Ascending aorta (tissue), 2 donors: ENCODE measurements around the gene NACA. TPM values are rescaled to one million over a fixed set of nuclear protein-coding genes. Genes with fewer than 3 reads are reported as not detected.

Source experiments
- DNase-seq, 2 donors: peaks; one replicate each; pipeline ENCODE4 v3.0.0-alpha.2; 2019; ENCODE audit warnings: low spot score in 2 of 2
- H3K27ac ChIP-seq, 2 donors: fragments of 200-600 bp; sonication (generic); one replicate each; pipeline ENCODE4 v1.5.1; 2016 to 2017; ENCODE audit warnings: mild to moderate bottlenecking in 1 of 2
- H3K27me3 ChIP-seq: fragments of 200-600 bp; sonication (generic); one replicate; pipeline ENCODE4 v1.5.1; 2017
- H3K36me3 ChIP-seq, 2 donors: fragments of 200-600 bp; sonication (generic); one replicate each; pipeline ENCODE4 v1.5.1; 2016
- H3K4me1 ChIP-seq, 2 donors: fragments of 200-600 bp; sonication (generic); one replicate each; pipeline ENCODE4 v1.5.1; 2016 to 2017; ENCODE audit warnings: mild to moderate bottlenecking in 1 of 2
- H3K4me3 ChIP-seq, 2 donors: fragments of 200-600 bp; sonication (generic); one replicate each; pipeline ENCODE4 v1.5.1; 2016 to 2017; ENCODE audit warnings: mild to moderate bottlenecking in 1 of 2
- H3K9me3 ChIP-seq, 2 donors: fragments of 200-600 bp; sonication (generic); one replicate each; pipeline ENCODE4 v1.5.1; 2016
- intact Hi-C: fragments of 100-400 bp; cut with DNase I; formaldehyde crosslinking; loops from one replicate; pipeline ENCODE4 v1.15.1; 2023
- total RNA-seq: library from RNA; depleted of rRNA; stranded (reverse); fragments of >200 nt; gene quantifications from one replicate; pipeline ENCODE4 v1.1.0, GENCODE V29; 2016
- TF ChIP-seq, protein P1 (sequence below), 3 experiments: fragments of 200-600 bp in 2 of 3; fragments of 450-650 bp in 1 of 3; sonication (generic) in 2 of 3; IDR thresholded peaks; one replicate each; pipeline ENCODE4 v1.5.1; 2016 to 2019; ENCODE audit warnings: antibody characterized with exemption in 3 of 3, mild to moderate bottlenecking in 1 of 3, moderate library complexity in 1 of 3

The NACA gene
- total RNA-seq = 490 TPM

DNA sequence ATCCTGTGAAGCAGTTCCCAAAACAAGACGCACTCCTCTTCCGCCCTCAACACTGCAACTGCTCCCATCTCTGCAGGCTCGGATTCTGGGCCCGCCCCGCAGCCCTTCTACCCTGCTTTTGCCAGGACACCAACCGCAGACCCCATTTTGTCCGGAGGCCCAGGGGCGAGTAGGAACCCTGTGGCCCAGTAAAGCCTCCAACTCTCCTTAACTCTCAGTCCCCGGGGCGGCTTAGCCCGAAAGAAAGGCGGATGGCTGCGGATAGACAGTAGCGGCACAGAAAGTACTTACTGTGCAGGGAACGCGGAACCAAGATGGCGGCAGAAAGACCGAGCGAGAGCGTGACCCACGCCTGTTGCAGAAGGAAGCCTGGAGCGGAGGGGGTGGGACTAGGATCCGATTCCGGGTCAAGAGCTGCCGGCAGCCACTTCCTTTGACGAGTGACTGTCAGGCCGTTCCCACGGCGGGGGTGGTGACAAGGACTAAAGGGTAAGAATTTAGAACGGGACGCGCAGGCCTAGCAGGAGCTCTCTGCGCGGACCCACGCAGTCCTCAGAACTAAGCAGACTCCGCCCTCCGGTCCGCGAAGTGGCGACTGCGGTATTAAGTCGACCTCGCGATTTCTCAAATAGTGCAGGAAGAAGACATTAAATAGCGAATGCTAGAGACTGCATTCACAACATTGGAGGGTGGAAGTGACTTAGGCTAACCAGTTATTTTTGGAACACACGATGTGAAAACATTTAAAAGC lies at the start of gene NACA:
Gene NACA, minus strand, starts transcription at position 328 of the 751 bp plus-strand sequence. CDS start 778 bp downstream, outside the sequence.
- H3K36me3 ChIP-seq = peaks cover 5 to 7% of the 10 kb centered on the region in 2 donors
- peak; percentile 96 to 100 for DNase-seq
- H3K27me3 ChIP-seq = no peaks in the 10 kb centered on the region
- TF ChIP-seq, protein P1, sequence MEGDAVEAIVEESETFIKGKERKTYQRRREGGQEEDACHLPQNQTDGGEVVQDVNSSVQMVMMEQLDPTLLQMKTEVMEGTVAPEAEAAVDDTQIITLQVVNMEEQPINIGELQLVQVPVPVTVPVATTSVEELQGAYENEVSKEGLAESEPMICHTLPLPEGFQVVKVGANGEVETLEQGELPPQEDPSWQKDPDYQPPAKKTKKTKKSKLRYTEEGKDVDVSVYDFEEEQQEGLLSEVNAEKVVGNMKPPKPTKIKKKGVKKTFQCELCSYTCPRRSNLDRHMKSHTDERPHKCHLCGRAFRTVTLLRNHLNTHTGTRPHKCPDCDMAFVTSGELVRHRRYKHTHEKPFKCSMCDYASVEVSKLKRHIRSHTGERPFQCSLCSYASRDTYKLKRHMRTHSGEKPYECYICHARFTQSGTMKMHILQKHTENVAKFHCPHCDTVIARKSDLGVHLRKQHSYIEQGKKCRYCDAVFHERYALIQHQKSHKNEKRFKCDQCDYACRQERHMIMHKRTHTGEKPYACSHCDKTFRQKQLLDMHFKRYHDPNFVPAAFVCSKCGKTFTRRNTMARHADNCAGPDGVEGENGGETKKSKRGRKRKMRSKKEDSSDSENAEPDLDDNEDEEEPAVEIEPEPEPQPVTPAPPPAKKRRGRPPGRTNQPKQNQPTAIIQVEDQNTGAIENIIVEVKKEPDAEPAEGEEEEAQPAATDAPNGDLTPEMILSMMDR (IDR thresholded peaks at IDR 0.05) = no peak
- peak within 1 kb of the TSS; percentile 89 to 90 for H3K27ac ChIP-seq
- no peaks in the 10 kb centered on the region for H3K9me3 ChIP-seq
- peaks cover 0 to 26% of the 10 kb centered on the region in 2 donors for H3K4me1 ChIP-seq
- peak within 1 kb of the TSS; percentile 72 to 84 for H3K4me3 ChIP-seq
- intact Hi-C loops = loop anchor here (1.0 to 2.0 kb wide), 4 partner anchors 28 to 88 kb away; partner anchors contain the start of genes PRIM1 and PTGES3

DNA sequence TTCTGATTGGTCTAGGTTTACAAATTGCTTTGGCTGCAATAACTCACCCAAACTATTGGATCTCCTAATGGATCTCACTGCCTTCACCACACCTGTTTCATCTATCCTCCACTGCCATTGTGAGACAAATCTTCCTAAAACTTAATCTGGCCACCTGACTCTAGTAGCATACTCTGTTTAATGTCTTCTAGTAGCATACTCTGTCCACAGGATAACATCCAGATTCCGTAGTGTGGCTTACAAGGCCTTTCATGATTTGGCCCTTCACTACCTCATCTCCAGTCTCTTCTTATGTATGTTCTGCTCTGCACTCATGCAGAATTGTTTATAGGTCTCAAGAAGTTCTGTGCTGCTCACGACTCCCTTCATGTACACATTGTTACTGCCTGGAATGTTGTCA lies 48.0 kb upstream of the NACA start:
- H3K36me3 ChIP-seq = no peaks in the 10 kb centered on the region
- H3K9me3 ChIP-seq = no peaks in the 10 kb centered on the region
- TF ChIP-seq, protein P1 (IDR thresholded peaks at IDR 0.05) = no peak
- H3K27ac ChIP-seq = no peak overlapping the region
- DNase-seq = peak in 1 of 2 donors; percentile 2
- no peaks in the 10 kb centered on the region for H3K27me3 ChIP-seq
- H3K4me3 ChIP-seq = no peak overlapping the region
- intact Hi-C loops = no loop called here
- H3K4me1 ChIP-seq = no peaks in the 10 kb centered on the region

DNA sequence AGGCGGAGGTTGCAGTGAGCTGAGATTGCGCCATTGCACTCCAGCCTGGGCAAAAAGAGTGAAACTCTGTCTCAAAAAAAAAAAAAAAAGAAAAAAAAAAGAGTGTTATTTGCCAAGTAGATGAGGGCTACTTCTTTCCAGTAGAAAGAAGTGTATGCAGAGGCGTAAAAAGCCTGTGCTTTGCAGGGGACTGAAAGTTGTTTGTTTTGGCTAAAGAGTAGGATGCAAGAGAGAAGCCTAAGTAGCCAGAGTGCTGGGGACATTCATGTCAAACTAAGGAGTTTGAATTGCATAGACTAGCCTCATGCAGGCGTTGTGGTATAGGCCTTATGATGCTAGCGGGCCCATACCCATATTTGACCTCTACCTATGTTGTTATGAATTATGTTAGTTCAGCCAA lies 47.5 kb upstream of the NACA start:
- TF ChIP-seq, protein P1 (IDR thresholded peaks at IDR 0.05) = no peak

DNA sequence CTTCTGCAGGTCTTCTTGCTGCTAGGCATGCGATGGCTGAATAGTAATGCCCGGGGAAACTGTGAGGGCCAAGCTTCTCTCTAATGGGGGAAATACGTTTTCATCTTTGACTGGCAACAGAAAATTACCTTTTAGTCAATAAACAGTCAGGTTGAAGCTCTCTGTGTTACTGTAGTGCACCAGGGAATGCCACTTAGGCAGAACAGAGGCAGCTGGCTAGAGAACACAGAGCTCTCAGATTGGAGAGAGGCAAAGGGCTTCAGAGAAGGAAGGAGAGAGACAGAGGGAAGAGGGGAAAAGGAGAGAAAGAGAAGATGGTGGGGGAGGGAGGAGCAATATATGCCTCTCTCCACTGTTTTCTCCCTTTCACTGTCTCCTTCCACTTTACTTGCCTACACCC lies 44.8 kb upstream of the NACA start:
- no peaks in the 10 kb centered on the region for H3K36me3 ChIP-seq
- H3K4me3 ChIP-seq = no peak overlapping the region
- DNase-seq = no peak
- TF ChIP-seq, protein P1 (IDR thresholded peaks at IDR 0.05) = no peak
- H3K27ac ChIP-seq = no peak overlapping the region
- no peaks in the 10 kb centered on the region for H3K4me1 ChIP-seq
- intact Hi-C loops = no loop called here
- no peaks in the 10 kb centered on the region for H3K27me3 ChIP-seq
- no peaks in the 10 kb centered on the region for H3K9me3 ChIP-seq

More for the DNA sequence above, 47.5 kb upstream of the NACA start:
- Histone ChIP-seq H3K27me3 (no peaks in the 10 kb centered on the region), H3K4me1 (no peaks in the 10 kb centered on the region), H3K36me3 (no peaks in the 10 kb centered on the region), H3K27ac (no peak overlapping the region), H3K9me3 (no peaks in the 10 kb centered on the region), H3K4me3 (no peak overlapping the region)
- DNase-seq = no peak
- intact Hi-C loops = no loop called here

DNA sequence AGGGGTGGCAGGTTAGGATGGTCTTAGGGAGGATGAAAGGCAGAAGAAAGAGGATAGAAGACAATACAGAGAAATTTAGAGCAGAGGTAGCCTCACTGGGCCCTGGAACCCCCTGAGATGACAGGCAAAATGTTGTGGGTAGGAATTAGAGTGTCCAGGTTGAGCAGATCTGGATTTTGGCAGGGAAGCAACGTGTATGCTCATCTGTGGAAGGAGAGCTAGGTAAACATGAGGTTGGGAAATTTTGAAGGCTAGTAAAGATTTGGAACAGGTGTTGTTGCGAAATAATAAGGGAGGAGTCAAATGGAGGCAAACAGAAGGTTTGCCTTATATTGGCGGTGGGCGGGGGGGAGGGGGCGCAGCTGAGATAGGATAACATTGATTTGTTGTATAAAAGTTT lies 43.3 kb upstream of the NACA start:
- intact Hi-C loops = no loop called here

More for the DNA sequence above, 43.3 kb upstream of the NACA start:
- H3K27me3 ChIP-seq = no peaks in the 10 kb centered on the region
- TF ChIP-seq, protein P1 (IDR thresholded peaks at IDR 0.05) = no peak
- H3K27ac ChIP-seq = no peak overlapping the region
- no peaks in the 10 kb centered on the region for H3K9me3 ChIP-seq
- H3K36me3 ChIP-seq = no peaks in the 10 kb centered on the region
- no peak for DNase-seq
- H3K4me1 ChIP-seq = no peaks in the 10 kb centered on the region
- H3K4me3 ChIP-seq = no peak overlapping the region
